ENCODE measurements around the gene LTBR. TPM values are rescaled to one million over a fixed set of nuclear protein-coding genes. Genes with fewer than 3 reads are reported as not detected.

Gene LTBR
- total RNA-seq, 1 experiment from 2014 or later = 194 TPM

GRCh38 chr12:6360578-6361490 is 23.1 kb upstream of the LTBR start:
- Histone ChIP-seq H3K4me3 (ENCODE audit: low read depth, low read length) (no peak overlapping the region), H3K27me3 (replicated peaks; ENCODE audit: control insufficient read depth, insufficient read depth, low read length) (no peaks in the 10 kb centered on the region), H3K4me1 (peaks cover 13% of the 10 kb centered on the region), H3K9me3 (no peaks in the 10 kb centered on the region), H3K36me3 (ENCODE audit: control insufficient read depth, insufficient read depth, low read length) (no peaks in the 10 kb centered on the region)
- intact Hi-C loops (cut with micrococcal nuclease; ENCODE audit: unreplicated experiment) = no loop called here
- peak overlapping the region; percentile 46 for H3K27ac Mint-ChIP-seq (ENCODE audit: unreplicated experiment)
- no peak for DNase-seq
- BruUV-seq (replicated peaks) = no TSS peak
- no peak for TF ChIP-seq CTCF (IDR thresholded peaks at IDR 0.05; ENCODE audit: insufficient read depth in 1 of 2, low read depth in 1 of 2, low read length in 1 of 2, severe bottlenecking in 1 of 2, unreplicated experiment in 1 of 2)
- ChIA-PET POLR2A (interaction anchor here (0.9 kb wide), 1 partner anchor 24 kb away, joined by 3 read pairs; no protein-coding TSS in a partner anchor), CTCF (interaction anchor here (0.6 to 1.7 kb wide), 2 partner anchors 24 to 133 kb away, joined by 4 read pairs; partner anchors contain the start of gene MRPL51)
- H3K4me1 Mint-ChIP-seq (ENCODE audit: low read depth, unreplicated experiment) = peaks cover 16% of the 10 kb centered on the region
- no peaks in the 10 kb centered on the region for H3K27me3 Mint-ChIP-seq (ENCODE audit: insufficient read depth, unreplicated experiment)
- H3K9me3 Mint-ChIP-seq (ENCODE audit: unreplicated experiment) = no peaks in the 10 kb centered on the region
- peaks cover 29% of the 10 kb centered on the region for H3K36me3 Mint-ChIP-seq (ENCODE audit: insufficient read depth, unreplicated experiment)
- no peak overlapping the region for H3K4me3 Mint-ChIP-seq (ENCODE audit: unreplicated experiment)

DNA sequence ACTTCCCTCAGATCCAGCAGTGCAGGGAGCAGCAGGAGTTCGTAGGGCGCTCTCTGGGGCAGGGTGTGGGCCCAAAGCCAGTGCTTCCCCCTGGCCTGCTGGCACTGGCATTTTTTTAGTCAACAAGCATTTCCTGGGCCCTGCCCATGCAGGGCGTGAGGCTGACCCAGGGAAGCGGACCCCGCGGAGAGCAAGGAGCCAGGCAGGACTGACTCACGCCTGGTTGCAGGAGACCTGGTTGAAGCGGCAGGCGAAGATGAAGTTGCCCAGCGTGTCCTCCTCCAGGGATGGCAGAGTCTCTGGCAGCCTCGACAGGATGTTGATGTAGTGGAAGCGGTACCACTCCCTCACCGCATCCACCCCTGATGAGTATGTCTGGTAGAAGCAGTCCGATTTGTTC is 22.1 kb upstream of the LTBR start:
- H3K27me3 ChIP-seq (replicated peaks; ENCODE audit: control insufficient read depth, insufficient read depth, low read length) = no peaks in the 10 kb centered on the region
- CTCF ChIA-PET = interaction anchor here (2.6 kb wide), 1 partner anchor 36 kb away, joined by 18 read pairs; no protein-coding TSS in a partner anchor
- H3K4me3 ChIP-seq (ENCODE audit: low read depth, low read length) = no peak overlapping the region
- Mint-ChIP-seq H3K27ac (ENCODE audit: unreplicated experiment) (peak overlapping the region; percentile 53), H3K36me3 (ENCODE audit: insufficient read depth, unreplicated experiment) (peaks cover 31% of the 10 kb centered on the region), H3K4me3 (ENCODE audit: unreplicated experiment) (peak overlapping the region; percentile 5), H3K9me3 (ENCODE audit: unreplicated experiment) (no peaks in the 10 kb centered on the region), H3K27me3 (ENCODE audit: insufficient read depth, unreplicated experiment) (no peaks in the 10 kb centered on the region), H3K4me1 (ENCODE audit: low read depth, unreplicated experiment) (peaks cover 16% of the 10 kb centered on the region)
- no peak for DNase-seq
- POLR2A ChIA-PET = no interaction called here
- no peak for TF ChIP-seq CTCF (IDR thresholded peaks at IDR 0.05; ENCODE audit: insufficient read depth in 1 of 2, low read depth in 1 of 2, low read length in 1 of 2, severe bottlenecking in 1 of 2, unreplicated experiment in 1 of 2)
- H3K9me3 ChIP-seq = no peaks in the 10 kb centered on the region
- H3K36me3 ChIP-seq (ENCODE audit: control insufficient read depth, insufficient read depth, low read length) = no peaks in the 10 kb centered on the region
- peaks cover 13% of the 10 kb centered on the region for H3K4me1 ChIP-seq
- intact Hi-C loops (cut with micrococcal nuclease; ENCODE audit: unreplicated experiment) = no loop called here
- BruUV-seq (replicated peaks) = no TSS peak

DNA sequence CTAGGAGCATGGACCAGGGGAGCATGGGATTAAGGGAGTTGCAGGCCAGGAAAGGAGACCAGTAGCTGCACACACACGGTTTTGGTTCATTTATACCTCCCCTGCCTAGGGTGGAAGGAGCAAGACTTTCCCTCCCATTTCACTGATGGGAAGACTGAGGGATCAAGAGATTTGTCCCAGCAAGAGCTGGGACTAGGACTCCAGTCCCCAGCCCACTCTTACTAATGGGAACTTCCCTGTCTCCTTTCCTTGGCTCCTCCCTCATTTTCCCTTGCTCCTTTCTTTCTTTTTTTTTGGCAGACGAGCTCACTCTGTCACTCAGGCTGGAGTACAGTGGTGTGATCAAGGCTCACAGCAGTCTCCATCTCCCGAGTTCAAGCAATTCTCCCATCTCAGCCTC is 21.6 kb upstream of the LTBR start:
- no peak for TF ChIP-seq CTCF (IDR thresholded peaks at IDR 0.05; ENCODE audit: insufficient read depth in 1 of 2, low read depth in 1 of 2, low read length in 1 of 2, severe bottlenecking in 1 of 2, unreplicated experiment in 1 of 2)
- no peak for DNase-seq
- ChIA-PET CTCF (interaction anchor here (1.5 to 2.6 kb wide), 7 partner anchors 12 to 39 kb away, joined by 5 to 18 read pairs (median 13); partner anchors contain the start of gene TNFRSF1A), POLR2A (interaction anchor here (1.7 to 1.9 kb wide), 3 partner anchors 21 to 172 kb away, joined by 8 to 18 read pairs (median 17); partner anchors contain the start of genes GAPDH, LTBR and VAMP1)
- BruUV-seq (replicated peaks) = no TSS peak
- Mint-ChIP-seq H3K9me3 (ENCODE audit: unreplicated experiment) (no peaks in the 10 kb centered on the region), H3K27me3 (ENCODE audit: insufficient read depth, unreplicated experiment) (no peaks in the 10 kb centered on the region), H3K36me3 (ENCODE audit: insufficient read depth, unreplicated experiment) (peaks cover 31% of the 10 kb centered on the region), H3K27ac (ENCODE audit: unreplicated experiment) (peak overlapping the region; percentile 53), H3K4me3 (ENCODE audit: unreplicated experiment) (peak overlapping the region; percentile 5), H3K4me1 (ENCODE audit: low read depth, unreplicated experiment) (peaks cover 21% of the 10 kb centered on the region)
- Histone ChIP-seq H3K9me3 (no peaks in the 10 kb centered on the region), H3K36me3 (ENCODE audit: control insufficient read depth, insufficient read depth, low read length) (no peaks in the 10 kb centered on the region), H3K27me3 (replicated peaks; ENCODE audit: control insufficient read depth, insufficient read depth, low read length) (no peaks in the 10 kb centered on the region), H3K4me1 (peaks cover 13% of the 10 kb centered on the region), H3K4me3 (ENCODE audit: low read depth, low read length) (no peak overlapping the region)
- intact Hi-C loops (cut with micrococcal nuclease; ENCODE audit: unreplicated experiment) = no loop called here

Data from Caco-2 (cell line).